DMS114 treated with DMSO at 0.1 percent for 48 hours (cell line): ENCODE measurements around the gene DLGAP1.
"Not testable (repeated sequence)": the region's sequence is repeated elsewhere in the genome, so short reads cannot be mapped to it uniquely, and the experiment has no call there.

Experiments used
- DNase-seq: peaks from one replicate; lab custom pipeline; 2025; ENCODE audit not compliant: unreplicated experiment; lab: John Stamatoyannopoulos, UW

The DLGAP1 gene

GRCh38 chr18:4391859-4392258, 63.2 kb downstream of the DLGAP1 start:
- DNase-seq: no peak

GRCh38 chr18:4385876-4386275, 69.2 kb downstream of the DLGAP1 start:
- DNase-seq: no peak

- no peak for DNase-seq
Measured at GRCh38 chr18:4384932-4385331, 70.2 kb downstream of the DLGAP1 start.

GRCh38 chr18:4374564-4374963, 80.5 kb downstream of the DLGAP1 start:
- no peak for DNase-seq

- no peak for DNase-seq
Measured at GRCh38 chr18:4369705-4370104, 85.4 kb downstream of the DLGAP1 start.

- no peak for DNase-seq
Measured at GRCh38 chr18:4360221-4360715, 94.8 kb downstream of the DLGAP1 start.

- DNase-seq: no peak
Measured at GRCh38 chr18:4358618-4359017, 96.5 kb downstream of the DLGAP1 start.

GRCh38 chr18:4357579-4357978, 97.5 kb downstream of the DLGAP1 start:
- DNase-seq: no peak

- no peak for DNase-seq
Measured at GRCh38 chr18:4356929-4357328, 98.2 kb downstream of the DLGAP1 start.

GRCh38 chr18:4353853-4354418, 101.2 kb downstream of the DLGAP1 start:
- DNase-seq: no peak

GRCh38 chr18:4352746-4353551, 102.2 kb downstream of the DLGAP1 start:
- no peak for DNase-seq

GRCh38 chr18:4351005-4351404, 104.1 kb downstream of the DLGAP1 start:
- DNase-seq: no peak

GRCh38 chr18:4335386-4335785, 119.7 kb downstream of the DLGAP1 start:
- no peak for DNase-seq

- DNase-seq: no peak
Measured at GRCh38 chr18:4333043-4333442, 122.1 kb downstream of the DLGAP1 start.

- no peak for DNase-seq
Measured at GRCh38 chr18:4319738-4320677, 135.1 kb downstream of the DLGAP1 start.

GRCh38 chr18:4318311-4318710, 136.8 kb downstream of the DLGAP1 start:
- DNase-seq: no peak

- not testable (repeated sequence) for DNase-seq
Measured at GRCh38 chr18:4311945-4312344, 143.2 kb downstream of the DLGAP1 start.

GRCh38 chr18:4311136-4311535, 144.0 kb downstream of the DLGAP1 start:
- DNase-seq: no peak

GRCh38 chr18:4309227-4309626, 145.9 kb downstream of the DLGAP1 start:
- no peak for DNase-seq

- no peak for DNase-seq
Measured at GRCh38 chr18:4308576-4308975, 146.5 kb downstream of the DLGAP1 start.

- DNase-seq: no peak
Measured at GRCh38 chr18:4299395-4299794, 155.7 kb downstream of the DLGAP1 start.
